IMR-90 (cell line): Measurements from ENCODE around the gene PLGRKT. TPM values are rescaled to one million over a fixed set of nuclear protein-coding genes. Genes with fewer than 3 reads are reported as not detected.

Experiments used
- ATAC-seq: fragments of 200-7000 bp; cut with Tn5 transposase; 2 replicates; pipeline ENCODE4 v1.9.1; 2020; ENCODE audit warnings: low read depth, mild to moderate bottlenecking, moderate library complexity
- BruUV-seq: library from RNA; stranded (reverse); fragments of 400-500 nt; replicated peaks from 2 replicates; lab custom pipeline; 2021; lab: Mats Ljungman, UMichigan
- CTCF ChIA-PET: fragments of 300-600 bp; formaldehyde crosslinking; extraction: SDS; loops from one replicate; lab custom pipeline; 2021; ENCODE audit warnings: antibody characterized with exemption; lab: Yijun Ruan, JAX
- POLR2A ChIA-PET: fragments of 300-600 bp; sonication (Branson Sonifier 250); formaldehyde crosslinking; loops from one replicate; lab custom pipeline; 2022; ENCODE audit warnings: antibody characterized with exemption; ENCODE audit not compliant: unreplicated experiment; lab: Charles Lee
- DNase-seq: peaks from one replicate; pipeline ENCODE4 v3.0.0; 2013
- H2AFZ ChIP-seq: replicated peaks from 2 replicates; pipeline ENCODE3; 2013; ENCODE audit warnings: low read length, mild to moderate bottlenecking; ENCODE audit not compliant: poor library complexity
- H2AK5ac ChIP-seq: 2 replicates; pipeline ENCODE4 v1.6.1; 2013; ENCODE audit warnings: low read depth, low read length, inconsistent platforms
- H2AK9ac ChIP-seq: replicated peaks from 2 replicates; pipeline ENCODE3; 2013; ENCODE audit warnings: mild to moderate bottlenecking, low read depth, low read length, moderate library complexity; ENCODE audit not compliant: poor library complexity
- H2BK120ac ChIP-seq: 2 replicates; pipeline ENCODE4 v1.6.1; 2013; ENCODE audit warnings: low read depth, low read length, inconsistent platforms
- H2BK15ac ChIP-seq: 3 replicates; pipeline ENCODE4 v1.6.1; 2013; ENCODE audit warnings: low read depth, low read length, inconsistent platforms
- H2BK20ac ChIP-seq: 2 replicates; pipeline ENCODE4 v1.6.1; 2013; ENCODE audit warnings: low read depth, mild to moderate bottlenecking, inconsistent platforms, low read length, moderate library complexity
- H2BK5ac ChIP-seq: 2 replicates; pipeline ENCODE4 v1.6.1; 2013; ENCODE audit warnings: mild to moderate bottlenecking, low read depth, low read length, inconsistent platforms; ENCODE audit not compliant: poor library complexity, severe bottlenecking
- H3K14ac ChIP-seq: replicated peaks from 2 replicates; pipeline ENCODE4 v1.6.1; 2013; ENCODE audit warnings: low read depth, low read length, inconsistent platforms
- H3K18ac ChIP-seq: 2 replicates; pipeline ENCODE4 v1.6.1; 2013; ENCODE audit warnings: low read depth, low read length, control low read depth
- H3K23ac ChIP-seq: 2 replicates; pipeline ENCODE4 v1.6.1; 2013; ENCODE audit warnings: low read depth, low read length, inconsistent platforms
- H3K27ac ChIP-seq: 2 replicates; pipeline ENCODE4 v1.5.1; 2013; ENCODE audit warnings: mild to moderate bottlenecking, control low read depth, low read length; ENCODE audit not compliant: insufficient read depth
- H3K27me3 ChIP-seq: 2 replicates; pipeline ENCODE4 v1.6.1; 2013; ENCODE audit warnings: low read length; ENCODE audit not compliant: control insufficient read depth, insufficient read depth
- H3K36me3 ChIP-seq: 2 replicates; pipeline ENCODE4 v1.6.1; 2013; ENCODE audit warnings: low read length, mixed read lengths; ENCODE audit not compliant: control insufficient read depth, insufficient read depth
- H3K4ac ChIP-seq: 2 replicates; pipeline ENCODE4 v1.6.1; 2013; ENCODE audit warnings: low read depth, low read length, inconsistent platforms
- H3K4me1 ChIP-seq: 2 replicates; pipeline ENCODE4 v1.6.1; 2013; ENCODE audit warnings: low read length, mixed read lengths; ENCODE audit not compliant: control insufficient read depth, insufficient read depth
- H3K4me2 ChIP-seq: 2 replicates; pipeline ENCODE4 v1.6.1; 2013; ENCODE audit warnings: low read depth, mild to moderate bottlenecking, control low read depth, low read length, moderate library complexity
- H3K4me3 ChIP-seq: 2 replicates; pipeline ENCODE4 v1.5.1; 2013; ENCODE audit warnings: low read depth, mild to moderate bottlenecking, control low read depth, low read length, moderate library complexity; ENCODE audit not compliant: insufficient read depth
- H3K56ac ChIP-seq: 2 replicates; pipeline ENCODE4 v1.6.1; 2013; ENCODE audit warnings: low read length, inconsistent platforms; ENCODE audit not compliant: insufficient read depth; ENCODE audit errors: extremely low read depth
- H3K79me1 ChIP-seq, 2 experiments: 2 replicates each; pipeline ENCODE4 v1.6.1; 2013; ENCODE audit warnings: low read length in 2 of 2, inconsistent platforms in 1 of 2, low read depth in 1 of 2
- H3K9ac ChIP-seq: 2 replicates; pipeline ENCODE4 v1.6.1; 2013; ENCODE audit warnings: low read depth, low read length, control low read depth
- H3K9me1 ChIP-seq: 2 replicates; pipeline ENCODE4 v1.6.1; 2013; ENCODE audit warnings: low read length, inconsistent platforms; ENCODE audit not compliant: insufficient read depth
- H3K9me3 ChIP-seq: 2 replicates; pipeline ENCODE4 v1.6.1; 2013; ENCODE audit warnings: low read length; ENCODE audit not compliant: control insufficient read depth, insufficient read depth
- H4K20me1 ChIP-seq: 2 replicates; pipeline ENCODE4 v1.6.1; 2013; ENCODE audit warnings: low read length, inconsistent platforms; ENCODE audit not compliant: insufficient read depth
- H4K5ac ChIP-seq: 2 replicates; pipeline ENCODE4 v1.6.1; 2013; ENCODE audit warnings: mild to moderate bottlenecking, low read depth, low read length, control low read depth
- H4K8ac ChIP-seq, 2 experiments: 2 replicates each; pipeline ENCODE4 v1.6.1; 2013; ENCODE audit warnings: low read depth in 2 of 2, low read length in 2 of 2, control low read depth in 1 of 2, inconsistent platforms in 1 of 2
- H4K91ac ChIP-seq: 2 replicates; pipeline ENCODE4 v1.6.1; 2013; ENCODE audit warnings: low read depth, low read length, inconsistent platforms; ENCODE audit not compliant: insufficient read depth
- FOS ChIP-seq: fragments of 150-350 bp; IDR thresholded peaks from 2 replicates; pipeline ENCODE4 v1.6.1; 2016; ENCODE audit warnings: low read depth, low read length
- RFX5 ChIP-seq: IDR thresholded peaks from 2 replicates; pipeline ENCODE4 v1.8.0; 2012; ENCODE audit warnings: low read depth, mild to moderate bottlenecking, low read length, moderate library complexity
- dilution Hi-C: fragments of 300-500 bp; cut with HindIII; formaldehyde crosslinking; loops from one replicate; pipeline ENCODE4 v1.14.3; 2018; ENCODE audit warnings: low sequenced_read_pairs; ENCODE audit not compliant: unreplicated experiment
- in situ Hi-C: fragments of 300-500 bp; cut with MboI; formaldehyde crosslinking; loops from 3 replicates; pipeline ENCODE4 v1.14.3; 2019; ENCODE audit warnings: low sequenced_read_pairs, inconsistent platforms, mixed read lengths
- intact Hi-C: fragments of 100-400 bp; cut with micrococcal nuclease; formaldehyde crosslinking; loops from 2 replicates; pipeline ENCODE4 v1.10.0; 2022
- polyA plus RNA-seq, 3 experiments: library from polyadenylated mRNA; depleted of rRNA; stranded (reverse); fragments of >200 nt; gene quantifications; 2 replicates each; pipeline ENCODE4 v1.2.3, GENCODE V29; 2012; ENCODE audit warnings: low replicate concordance in 1 of 3
- total RNA-seq: library from RNA; depleted of rRNA; stranded (reverse); fragments of >200 nt; gene quantifications from 2 replicates; pipeline ENCODE4 v1.2.3, GENCODE V29; 2012

Gene PLGRKT
- total and polyA plus RNA-seq, 2 of the 4 experiments (the other 2 are of a cell fraction), result 10.8 to 12.7 TPM

- Histone ChIP-seq H4K91ac (no peak overlapping the region), H2BK15ac (no peak overlapping the region), H3K36me3 (no peaks in the 10 kb centered on the region; the same call in 1 of the 2 replicates), H2BK5ac (no peak overlapping the region), H2AFZ (no peak overlapping the region), H3K9me1 (peaks cover 9% of the 10 kb centered on the region), H3K79me1 (peaks cover 0 to 2% of the 10 kb centered on the region in 2 experiments; a peak in 2 of 4 replicates), H3K23ac (no peak overlapping the region), H3K27me3 (no peaks in the 10 kb centered on the region), H2BK120ac (no peak overlapping the region), H3K56ac (no peak overlapping the region), H3K4me1 (no peaks in the 10 kb centered on the region), H4K20me1 (no peaks in the 10 kb centered on the region), H3K4me3 (no peak overlapping the region), H3K27ac (no peak overlapping the region), H2AK5ac (no peak overlapping the region), H3K9me3 (no peaks in the 10 kb centered on the region), H4K5ac (no peak overlapping the region), H3K14ac (no peak overlapping the region), H3K18ac (no peak overlapping the region), H2AK9ac (no peak overlapping the region), H3K9ac (no peak overlapping the region), H3K4me2 (no peak overlapping the region), H3K4ac (no peak overlapping the region), H4K8ac (no peak overlapping the region), H2BK20ac (no peak overlapping the region)
- BruUV-seq, result no TSS peak
- TF ChIP-seq FOS, result no peak
- TF ChIP-seq RFX5, result no peak
- POLR2A ChIA-PET, result no interaction called here
- CTCF ChIA-PET, result no interaction called here
- intact Hi-C loops (no loop called here), dilution Hi-C loops (no loop called here), in situ Hi-C loops (no loop called here)
- DNase-seq, result no peak
- no peak for ATAC-seq
Measured at GRCh38 chr9:5419987-5420386, 17.7 kb downstream of the PLGRKT start.
